H1 (cell line): ENCODE data around the gene CCDC33. TPM values are rescaled to one million over a fixed set of nuclear protein-coding genes. Genes with fewer than 3 reads are reported as not detected.

Source experiments
- CTCF ChIA-PET: fragments of 300-600 bp; sonication (Branson Sonifier 250); formaldehyde crosslinking; loops from one replicate; lab custom pipeline; 2021; ENCODE audit not compliant: partially characterized antibody; lab: Charles Lee
- POLR2A ChIA-PET: fragments of 300-600 bp; sonication (Branson Sonifier 250); formaldehyde crosslinking; loops from one replicate; lab custom pipeline; 2021; ENCODE audit warnings: inconsistent platforms; ENCODE audit not compliant: partially characterized antibody; lab: Charles Lee
- DNase-seq, 2 experiments: peaks; one replicate each; pipeline versions ENCODE4 v3.0.0 to v3.0.0-alpha.2; 2010 to 2022; ENCODE audit warnings: low spot score in 2 of 2, low read depth in 1 of 2, mixed read lengths in 1 of 2
- FAIRE-seq: peaks from 2 replicates; lab custom pipeline; 2011; peaks lifted over from hg19 to GRCh38; lab: Jason Lieb, UNC
- H2AFZ ChIP-seq: 2 replicates; pipeline ENCODE4 v1.8.1; 2012; ENCODE audit warnings: low read length, inconsistent platforms
- H2AK5ac ChIP-seq: 2 replicates; pipeline ENCODE4 v1.6.1; 2013; ENCODE audit warnings: low read depth, low read length
- H2BK120ac ChIP-seq: replicated peaks from 2 replicates; pipeline ENCODE3; 2013; ENCODE audit warnings: low read depth, low read length, inconsistent platforms
- H2BK12ac ChIP-seq: 2 replicates; pipeline ENCODE4 v1.6.1; 2013; ENCODE audit warnings: low read depth, low read length
- H2BK15ac ChIP-seq: 2 replicates; pipeline ENCODE4 v1.6.1; 2013; ENCODE audit warnings: low read length
- H2BK20ac ChIP-seq: 2 replicates; pipeline ENCODE4 v1.6.1; 2013; ENCODE audit warnings: low read length
- H2BK5ac ChIP-seq: 2 replicates; pipeline ENCODE4 v1.6.1; 2013; ENCODE audit warnings: low read depth, low read length
- H3K14ac ChIP-seq: 2 replicates; pipeline ENCODE4 v1.6.1; 2013; ENCODE audit warnings: inconsistent platforms; ENCODE audit not compliant: insufficient read length
- H3K18ac ChIP-seq: 2 replicates; pipeline ENCODE4 v1.6.1; 2013; ENCODE audit warnings: low read length; ENCODE audit errors: extremely low read depth
- H3K23ac ChIP-seq: 2 replicates; pipeline ENCODE4 v1.6.1; 2013; ENCODE audit warnings: inconsistent platforms; ENCODE audit not compliant: insufficient read length
- H3K23me2 ChIP-seq: 2 replicates; pipeline ENCODE4 v1.6.1; 2013; ENCODE audit warnings: low read depth, low read length
- H3K27ac ChIP-seq: 2 replicates; pipeline ENCODE4 v1.6.1; 2011; ENCODE audit warnings: low read depth, low read length, inconsistent platforms
- H3K27me3 ChIP-seq, 4 experiments: replicated peaks in 1 of 4; 1 replicate in 1 of 4; 2 replicates in 3 of 4; pipeline versions ENCODE4 v1.6.1 to v1.8.1; 2011 to 2013; ENCODE audit warnings: low read length in 3 of 4, mild to moderate bottlenecking in 3 of 4, inconsistent platforms in 2 of 4, mixed read lengths in 2 of 4, moderate library complexity in 1 of 4; ENCODE audit not compliant: control insufficient read depth in 3 of 4, insufficient read depth in 3 of 4; ENCODE audit errors: extremely low read depth in 1 of 4
- H3K36me3 ChIP-seq, 4 experiments: 2 replicates each; pipeline versions ENCODE4 v1.6.1 to v1.8.1; 2011 to 2013; ENCODE audit warnings: mild to moderate bottlenecking in 4 of 4, low read length in 3 of 4, moderate library complexity in 2 of 4, control low read depth in 1 of 4, inconsistent platforms in 1 of 4; ENCODE audit not compliant: insufficient read depth in 4 of 4, control insufficient read depth in 2 of 4
- H3K4ac ChIP-seq: replicated peaks from 2 replicates; pipeline ENCODE3; 2013; ENCODE audit warnings: low read length, low read depth, mixed read lengths, inconsistent platforms; ENCODE audit not compliant: insufficient read length
- H3K4me1 ChIP-seq, 4 experiments: replicated peaks in 1 of 4; 1 replicate in 1 of 4; 2 replicates in 3 of 4; pipeline versions ENCODE4 v1.6.1 to v1.8.1; 2011 to 2013; ENCODE audit warnings: low read length in 3 of 4, inconsistent platforms in 2 of 4, mixed read lengths in 1 of 4; ENCODE audit not compliant: insufficient read depth in 4 of 4, control insufficient read depth in 3 of 4
- H3K4me2 ChIP-seq, 2 experiments: 2 replicates each; pipeline versions ENCODE4 v1.6.1 to v1.8.1; 2011 to 2013; ENCODE audit warnings: low read depth in 2 of 2, low read length in 2 of 2, control low read depth in 1 of 2, inconsistent platforms in 1 of 2, mild to moderate bottlenecking in 1 of 2; ENCODE audit not compliant: insufficient read depth in 1 of 2
- H3K4me3 ChIP-seq, 4 experiments: fragments of 200-600, 300-600 bp in 1 of 4; sonication (generic), shearing (Covaris generic), sonication (Bioruptor Twin) in 1 of 4; 2 replicates each; pipeline versions ENCODE4 v1.5.1 to v1.8.1; 2011 to 2016; ENCODE audit warnings: low read length in 4 of 4, low read depth in 3 of 4, control low read depth in 2 of 4, inconsistent platforms in 2 of 4, mild to moderate bottlenecking in 2 of 4, mixed read lengths in 1 of 4, moderate library complexity in 1 of 4; ENCODE audit not compliant: insufficient read depth in 2 of 4; ENCODE audit errors: extremely low read depth in 1 of 4
- H3K56ac ChIP-seq: replicated peaks from 2 replicates; pipeline ENCODE3; 2013; ENCODE audit warnings: low read depth, mild to moderate bottlenecking, mixed read lengths, low read length, inconsistent platforms; ENCODE audit not compliant: insufficient read length
- H3K79me1 ChIP-seq: 2 replicates; pipeline ENCODE4 v1.6.1; 2013; ENCODE audit warnings: low read depth, low read length, control low read depth
- H3K79me2 ChIP-seq, 2 experiments: 2 replicates each; pipeline versions ENCODE4 v1.6.1 to v1.8.1; 2012 to 2013; ENCODE audit warnings: low read length in 2 of 2, mild to moderate bottlenecking in 2 of 2, inconsistent platforms in 1 of 2; ENCODE audit not compliant: insufficient read depth in 2 of 2, control insufficient read depth in 1 of 2
- H3K9ac ChIP-seq, 4 experiments: replicated peaks in 1 of 4; 1 replicate in 1 of 4; 2 replicates in 3 of 4; pipeline versions ENCODE4 v1.6.1 to v1.8.1; 2011 to 2013; ENCODE audit warnings: low read depth in 3 of 4, low read length in 3 of 4, control low read depth in 2 of 4, mild to moderate bottlenecking in 2 of 4, moderate library complexity in 2 of 4, inconsistent platforms in 1 of 4; ENCODE audit errors: extremely low read depth in 1 of 4
- H3K9me3 ChIP-seq, 2 experiments: 2 replicates each; pipeline versions ENCODE4 v1.6.1 to v1.8.1; 2012 to 2013; ENCODE audit warnings: mild to moderate bottlenecking in 2 of 2, moderate library complexity in 2 of 2, control low read depth in 1 of 2, inconsistent platforms in 1 of 2, low read depth in 1 of 2, low read length in 1 of 2, mixed read lengths in 1 of 2; ENCODE audit not compliant: insufficient read depth in 2 of 2
- H4K20me1 ChIP-seq, 2 experiments: replicated peaks in 1 of 2; 2 replicates each; pipeline versions ENCODE3 to v1.8.1; 2011 to 2013; ENCODE audit warnings: inconsistent platforms in 2 of 2, low read length in 2 of 2, mild to moderate bottlenecking in 1 of 2; ENCODE audit not compliant: insufficient read depth in 2 of 2, control insufficient read depth in 1 of 2
- H4K5ac ChIP-seq: 2 replicates; pipeline ENCODE4 v1.6.1; 2013; ENCODE audit warnings: low read length, low read depth, mixed read lengths, inconsistent platforms; ENCODE audit not compliant: insufficient read length
- H4K8ac ChIP-seq: 2 replicates; pipeline ENCODE4 v1.8.0; 2013; ENCODE audit warnings: mild to moderate bottlenecking, moderate library complexity, low read length, inconsistent platforms; ENCODE audit not compliant: insufficient read depth; ENCODE audit errors: extremely low read depth
- H4K91ac ChIP-seq: replicated peaks from 2 replicates; pipeline ENCODE3; 2013; ENCODE audit warnings: low read length, mixed read lengths, inconsistent platforms; ENCODE audit not compliant: insufficient read length
- BACH1 ChIP-seq: IDR thresholded peaks from 2 replicates; pipeline ENCODE4 v1.6.1; 2012; ENCODE audit warnings: low read length, improper control_type of control experiment
- BCL11A ChIP-seq, 2 experiments: IDR thresholded peaks; one replicate each; pipeline ENCODE4 v1.6.1; 2011; ENCODE audit warnings: low read depth in 2 of 2, low read length in 2 of 2, mild to moderate bottlenecking in 2 of 2
- BRCA1 ChIP-seq: IDR thresholded peaks from 2 replicates; pipeline ENCODE4 v1.6.1; 2012; ENCODE audit warnings: low read depth, low read length, improper control_type of control experiment
- CBX5 ChIP-seq: fragments of 300-800, 300-1000 bp; sonication (generic); IDR thresholded peaks from 2 replicates; pipeline ENCODE4 v1.7.1; 2016; ENCODE audit warnings: antibody characterized with exemption, low read length, low read depth
- FOSL1 ChIP-seq: IDR thresholded peaks from 2 replicates; pipeline ENCODE4 v1.6.1; 2011; ENCODE audit warnings: mild to moderate bottlenecking, low read depth, low read length, moderate library complexity; ENCODE audit not compliant: insufficient read depth
- HDAC6 ChIP-seq: IDR thresholded peaks from one replicate; pipeline ENCODE4 v1.7.1; 2012; ENCODE audit warnings: low read depth, mild to moderate bottlenecking, inconsistent platforms, low read length, moderate library complexity
- KDM1A ChIP-seq: fragments of 200-600, 300-600 bp; sonication (generic); IDR thresholded peaks from 2 replicates; pipeline ENCODE4 v1.7.1; 2016; ENCODE audit warnings: mild to moderate bottlenecking, low read length, borderline replicate concordance
- NANOG ChIP-seq: IDR thresholded peaks from 2 replicates; pipeline ENCODE4 v1.6.1; 2011; ENCODE audit warnings: low read length, low read depth, mild to moderate bottlenecking, inconsistent platforms; ENCODE audit not compliant: insufficient read depth, poor library complexity, severe bottlenecking
- NRF1 ChIP-seq: IDR thresholded peaks from 2 replicates; pipeline ENCODE4 v1.6.1; 2011; ENCODE audit warnings: mild to moderate bottlenecking, low read depth, low read length, improper control_type of control experiment
- POU5F1 ChIP-seq: IDR thresholded peaks from 2 replicates; pipeline ENCODE4 v1.6.1; 2011; ENCODE audit warnings: low read depth, mild to moderate bottlenecking, low read length, moderate library complexity
- RFX5 ChIP-seq: IDR thresholded peaks from 2 replicates; pipeline ENCODE4 v1.6.1; 2011; ENCODE audit warnings: low read depth, low read length, improper control_type of control experiment, borderline replicate concordance
- TAF1 ChIP-seq: IDR thresholded peaks from 2 replicates; pipeline ENCODE4 v1.6.1; 2011; ENCODE audit warnings: mild to moderate bottlenecking, low read depth, low read length
- ZNF274 ChIP-seq: IDR thresholded peaks from 2 replicates; pipeline ENCODE4 v1.7.0; 2012; ENCODE audit warnings: low read length, borderline replicate concordance; ENCODE audit errors: extremely low read depth
- WGBS, 2 experiments: shearing (Covaris generic) in 1 of 2; methylation state at CpG; one replicate each; pipeline versions ENCODE4 v1.1.6 to v1.1.7; 2013 to 2015; ENCODE audit warnings: low lambda C conversion rate in 2 of 2, mixed read lengths in 2 of 2, inconsistent platforms in 1 of 2, low coverage in 1 of 2, missing lambda C conversion rate in 1 of 2; ENCODE audit not compliant: insufficient replicate concordance in 2 of 2, insufficient coverage in 1 of 2, insufficient read length in 1 of 2; ENCODE audit errors: extremely low coverage in 1 of 2, missing lambda C conversion rate in 1 of 2; 5-methylcytosine and 5-hydroxymethylcytosine counted together
- polyA plus RNA-seq, 7 experiments: library from polyadenylated mRNA; depleted of rRNA in 3 of 7; stranded (reverse) in 5 of 7; unstranded in 2 of 7; fragments of >200 nt in 5 of 7; fragments of 200-250 nt in 2 of 7; gene quantifications; 1 replicate in 5 of 7; 2 replicates in 1 of 7; 4 replicates in 1 of 7; pipeline versions ENCODE4 v1.2.1 to v1.2.3, GENCODE V29; 2011 to 2013; ENCODE audit warnings: missing spikeins in 2 of 7, mixed read lengths in 2 of 7
- total RNA-seq: library from RNA; stranded (reverse); fragmentation: NEBNext Ultra II Directional; extraction: Animal tissue kit (Norgen Biotek cat#: 25700); gene quantifications from 2 replicates; pipeline ENCODE4 v1.2.1, GENCODE V29; 2021
- TF ChIP-seq, protein P1 (sequence below): IDR thresholded peaks from 2 replicates; pipeline ENCODE4 v1.6.1; 2011; ENCODE audit warnings: low read depth, mild to moderate bottlenecking, low read length; ENCODE audit not compliant: insufficient read depth

Gene CCDC33
- total and polyA plus RNA-seq, 2 of the 8 experiments (the other 6 are each of a cell fraction or from before 2014, with no cell fraction given), result 2.0 to 2.7 TPM

DNA sequence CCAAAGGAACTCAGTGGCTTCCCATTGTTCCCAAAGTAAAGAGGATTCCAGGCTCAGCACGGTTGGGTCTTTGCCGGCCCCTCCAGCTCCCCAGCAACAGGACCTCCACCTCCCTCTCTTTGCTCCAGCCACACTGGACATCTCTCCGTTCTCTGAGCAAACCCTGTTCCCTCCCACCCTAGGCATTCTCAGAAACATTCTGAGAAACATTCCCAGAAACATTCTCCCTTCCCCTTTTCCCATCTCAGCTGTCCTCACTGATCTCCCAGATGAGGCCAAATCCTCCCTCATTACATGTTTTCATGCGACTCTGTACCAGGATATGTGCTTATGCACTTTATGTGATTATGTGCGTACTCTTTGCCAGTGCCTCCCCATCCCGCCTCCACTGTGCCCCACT is 14.1 kb downstream of the CCDC33 start:
- no peaks in the 10 kb centered on the region; a peak in 3 of 7 replicates for H3K27me3 ChIP-seq
- no peak overlapping the region for H4K8ac ChIP-seq
- H3K27ac ChIP-seq, result no peak overlapping the region
- H2AK5ac ChIP-seq, result no peak overlapping the region
- H4K91ac ChIP-seq, result no peak overlapping the region
- H3K36me3 ChIP-seq, result no peaks in the 10 kb centered on the region
- H3K56ac ChIP-seq, result no peak overlapping the region
- no peak overlapping the region for H3K4ac ChIP-seq
- H3K9me3 ChIP-seq, result no peaks in the 10 kb centered on the region
- no peak overlapping the region for H3K9ac ChIP-seq
- H3K4me2 ChIP-seq, result no peak overlapping the region
- H3K79me2 ChIP-seq, result no peaks in the 10 kb centered on the region
- H4K5ac ChIP-seq, result no peak overlapping the region
- no peak overlapping the region for H2BK120ac ChIP-seq
- WGBS, 2 experiments, result 91% methylated on average over 6 of the region's 6 CpGs; no CpG with 5 or more reads in 1 of the 2 experiments
- no peak overlapping the region for H3K14ac ChIP-seq
- peaks cover 2% of the 10 kb centered on the region; the same call in 1 of the 2 replicates for H3K23me2 ChIP-seq
- ChIA-PET CTCF (interaction anchor here (1.0 to 5.1 kb wide), 8 partner anchors 9 to 114 kb away, joined by 3 to 34 read pairs (median 4); no protein-coding TSS in a partner anchor), POLR2A (interaction anchor here (1.4 kb wide), 1 partner anchor 14 kb away, joined by 8 read pairs; no protein-coding TSS in a partner anchor)
- H3K23ac ChIP-seq, result no peak overlapping the region
- no peak overlapping the region for H2BK5ac ChIP-seq
- no peaks in the 10 kb centered on the region for H4K20me1 ChIP-seq
- H3K4me3 ChIP-seq, result no peak overlapping the region
- H2AFZ ChIP-seq, result no peak overlapping the region
- H2BK15ac ChIP-seq, result 0 out of 2 replicates have a peak overlapping the region, but pooled peaks have one; percentile 18
- H3K18ac ChIP-seq, result no peak overlapping the region
- no peaks in the 10 kb centered on the region for H3K79me1 ChIP-seq
- H3K4me1 ChIP-seq, result peaks cover 3 to 10% (median 7%) of the 10 kb centered on the region in 4 experiments
- DNase-seq (no peak), FAIRE-seq (no peak)
- H2BK12ac ChIP-seq, result no peak overlapping the region
- H2BK20ac ChIP-seq, result no peak overlapping the region
- no peak for TF ChIP-seq BCL11A (IDR thresholded peaks at IDR 0.05; ENCODE audit: low read depth in 2 of 2, low read length in 2 of 2)
- TF ChIP-seq BACH1, result no peak
- no peak for TF ChIP-seq ZNF274
- TF ChIP-seq, protein P1, sequence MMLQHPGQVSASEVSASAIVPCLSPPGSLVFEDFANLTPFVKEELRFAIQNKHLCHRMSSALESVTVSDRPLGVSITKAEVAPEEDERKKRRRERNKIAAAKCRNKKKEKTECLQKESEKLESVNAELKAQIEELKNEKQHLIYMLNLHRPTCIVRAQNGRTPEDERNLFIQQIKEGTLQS, result no peak
- TF ChIP-seq NRF1, result no peak
- no peak for TF ChIP-seq KDM1A
- TF ChIP-seq BRCA1, result no peak
- TF ChIP-seq FOSL1, result no peak
- TF ChIP-seq RFX5, result no peak
- TF ChIP-seq NANOG, result no peak
- TF ChIP-seq POU5F1, result no peak
- no peak for TF ChIP-seq HDAC6
- TF ChIP-seq CBX5, result no peak
- no peak for TF ChIP-seq TAF1
